HG03108 (cell line): ENCODE results near the gene UNC5B.
"Not testable (repeated sequence)": the region's sequence is repeated elsewhere in the genome, so short reads cannot be mapped to it uniquely, and the experiment has no call there.

Experiments used
- ATAC-seq: cut with Tn5 transposase; IDR thresholded peaks from one replicate; pipeline ENCODE4 v1.9.1; 2021; ENCODE audit warnings: moderate library complexity; ENCODE audit not compliant: unreplicated experiment

Gene UNC5B

DNA sequence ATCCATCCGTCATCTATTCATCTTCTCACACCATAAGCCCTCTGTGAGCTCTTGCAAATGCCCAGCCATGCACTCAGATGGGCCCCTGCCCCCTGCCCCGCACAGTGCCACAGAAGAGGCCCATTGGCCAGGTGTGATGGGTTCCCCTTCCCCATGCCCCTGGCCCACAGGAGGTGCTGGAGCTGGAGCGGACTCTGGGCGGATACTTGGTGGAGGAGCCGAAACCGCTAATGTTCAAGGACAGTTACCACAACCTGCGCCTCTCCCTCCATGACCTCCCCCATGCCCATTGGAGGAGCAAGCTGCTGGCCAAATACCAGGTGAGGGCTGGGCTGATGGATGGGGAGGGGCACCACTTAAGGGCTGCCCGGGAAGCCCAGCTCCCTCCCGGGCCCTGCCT lies 83.3 kb downstream of the UNC5B start:
- ATAC-seq, result no peak

DNA sequence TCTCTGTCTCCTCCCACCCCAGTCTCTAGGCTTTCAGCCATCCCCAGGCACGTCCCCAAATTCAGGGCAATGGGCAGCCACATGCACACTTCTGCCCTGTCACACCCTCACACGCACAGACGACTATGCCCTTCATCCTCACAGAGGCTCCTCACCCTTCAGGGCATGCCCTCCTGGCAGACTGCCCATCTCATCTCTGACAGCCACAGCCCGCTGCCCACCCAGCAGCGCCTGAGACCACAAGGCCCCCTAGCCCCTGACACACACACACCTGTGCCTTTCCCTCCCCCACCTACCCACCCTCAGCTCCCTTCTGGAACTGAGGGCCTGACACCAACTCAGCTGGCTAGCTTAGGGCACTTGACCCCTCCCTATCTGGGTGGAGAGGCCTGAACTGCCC lies 83.7 kb downstream of the UNC5B start:
- ATAC-seq, result no peak

DNA sequence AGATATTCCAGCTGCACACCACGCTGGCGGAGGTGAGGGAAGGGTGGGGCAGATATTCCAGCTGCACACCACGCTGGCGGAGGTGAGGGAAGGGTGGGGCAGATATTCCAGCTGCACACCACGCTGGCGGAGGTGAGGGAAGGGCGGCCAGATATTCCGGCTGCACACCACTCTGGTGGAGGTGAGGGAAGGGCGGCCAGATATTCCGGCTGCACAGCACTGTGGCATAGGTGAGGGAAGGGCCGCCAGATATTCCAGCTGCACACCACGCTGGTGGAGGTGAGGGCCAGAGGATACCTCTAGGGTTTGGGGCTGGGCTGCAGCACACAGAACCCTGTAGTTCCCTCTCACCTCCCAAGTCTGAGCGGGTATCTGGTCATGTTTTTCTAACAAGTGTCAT lies 84.4 kb downstream of the UNC5B start:
- ATAC-seq, result not testable (repeated sequence)

DNA sequence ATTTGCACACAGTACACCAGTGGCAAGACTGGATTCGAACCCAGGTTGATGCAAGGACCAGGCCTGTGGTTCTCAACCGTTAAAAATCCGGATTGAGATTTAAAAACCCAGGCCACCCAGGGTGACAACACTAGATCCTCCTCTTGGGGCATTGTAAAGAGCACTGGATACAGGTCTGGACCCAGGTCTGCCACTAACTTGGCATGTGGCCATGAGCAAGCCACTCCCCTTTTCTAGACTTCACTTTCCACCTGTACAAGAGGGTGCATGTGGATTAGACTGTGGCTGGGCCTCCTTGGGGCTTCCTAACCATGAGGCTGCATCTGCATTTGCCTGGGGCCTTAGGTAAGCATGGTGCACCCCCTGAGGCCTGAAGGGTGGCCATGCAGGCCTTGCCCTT lies 85.0 kb downstream of the UNC5B start:
- no peak for ATAC-seq

DNA sequence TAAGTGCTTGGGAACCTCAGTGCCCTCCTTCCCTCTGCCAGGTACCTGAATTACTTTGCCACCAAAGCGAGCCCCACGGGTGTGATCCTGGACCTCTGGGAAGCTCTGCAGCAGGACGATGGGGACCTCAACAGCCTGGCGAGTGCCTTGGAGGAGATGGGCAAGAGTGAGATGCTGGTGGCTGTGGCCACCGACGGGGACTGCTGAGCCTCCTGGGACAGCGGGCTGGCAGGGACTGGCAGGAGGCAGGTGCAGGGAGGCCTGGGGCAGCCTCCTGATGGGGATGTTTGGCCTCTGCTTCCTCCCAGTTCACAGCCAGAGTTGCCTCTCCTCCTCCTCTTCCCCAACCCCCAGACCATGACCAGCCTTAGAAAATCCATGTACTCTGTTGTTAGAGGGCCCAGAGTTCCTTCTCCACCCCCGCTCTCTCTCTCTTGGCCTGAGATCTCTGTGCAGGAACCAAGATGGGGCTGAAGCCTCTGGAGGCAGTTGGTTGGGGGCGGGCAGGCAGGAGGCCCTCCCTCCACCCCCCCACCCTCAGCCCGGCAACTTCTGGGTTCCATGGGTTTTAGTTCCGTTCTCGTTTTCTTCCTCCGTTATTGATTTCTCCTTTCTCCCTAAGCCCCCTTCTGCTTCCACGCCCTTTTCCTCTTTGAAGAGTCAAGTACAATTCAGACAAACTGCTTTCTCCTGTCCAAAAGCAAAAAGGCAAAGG lies 86.9 kb downstream of the UNC5B start:
- no peak for ATAC-seq

DNA sequence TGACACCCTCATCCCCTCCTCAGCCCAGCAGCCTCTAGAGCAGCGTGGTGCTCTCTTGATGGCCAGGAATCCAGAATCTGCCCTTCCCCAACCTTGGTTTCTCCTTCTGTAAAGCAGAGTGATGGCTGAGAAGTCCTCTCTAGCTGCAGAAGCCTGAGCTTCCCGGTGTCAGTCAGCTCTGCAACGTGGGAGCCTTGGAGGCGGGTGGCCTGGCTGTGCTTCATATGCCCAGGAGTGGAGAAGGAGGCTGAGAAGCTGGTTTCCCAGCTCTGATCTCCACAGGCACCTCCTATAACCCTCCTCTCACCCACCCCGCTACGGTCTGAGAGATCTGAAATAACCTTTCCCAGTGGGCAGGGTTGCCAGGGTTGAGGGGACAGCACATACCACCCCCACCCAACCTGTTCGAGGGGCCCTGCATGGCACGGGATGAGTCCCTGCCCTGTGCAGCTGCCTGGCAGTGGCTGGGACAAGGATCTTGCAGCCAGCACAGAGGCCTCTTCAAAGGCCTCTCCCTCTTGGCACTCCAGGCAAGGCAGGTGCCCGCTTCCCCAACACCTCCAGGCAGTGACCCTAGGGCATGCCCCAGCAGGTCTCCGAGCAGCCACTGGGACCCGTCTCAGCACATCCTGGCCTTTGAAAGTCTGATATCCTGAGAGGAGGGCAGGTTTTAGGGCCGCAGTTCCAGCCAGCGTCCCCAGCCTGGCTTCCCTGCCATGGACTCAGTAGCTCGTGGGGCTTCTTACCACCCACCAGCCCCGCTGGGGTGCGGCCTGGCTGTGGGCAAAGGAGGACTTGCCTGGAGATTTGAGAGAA lies 88.4 kb downstream of the UNC5B start:
- ATAC-seq, result no peak

DNA sequence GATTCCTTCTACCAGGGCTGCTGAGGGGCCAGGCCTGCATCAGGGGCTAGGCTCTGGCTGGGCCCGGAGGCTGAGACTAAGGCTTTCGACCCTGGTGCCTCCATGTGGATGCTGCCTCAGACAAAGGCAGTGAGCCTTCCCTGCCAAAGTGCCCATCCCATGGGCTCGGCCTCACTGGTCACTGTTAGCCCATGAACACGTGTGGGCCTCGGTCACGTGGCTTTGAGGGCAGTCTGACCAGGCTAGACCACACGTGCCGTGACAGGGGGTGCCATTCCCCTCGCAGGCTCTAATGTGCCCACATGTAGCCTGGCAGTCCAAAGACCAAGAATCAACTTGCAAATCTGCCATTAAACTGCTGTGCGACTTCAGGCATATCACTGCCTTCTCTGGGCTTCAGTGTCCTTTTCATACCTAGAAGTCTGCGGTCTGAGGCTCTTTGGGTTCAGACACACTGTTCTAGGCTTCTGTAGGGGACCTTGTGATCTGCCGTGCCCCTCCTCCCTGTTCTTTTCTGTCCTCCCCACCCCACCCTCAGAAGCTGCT lies 89.1 kb downstream of the UNC5B start:
- ATAC-seq, result no peak

DNA sequence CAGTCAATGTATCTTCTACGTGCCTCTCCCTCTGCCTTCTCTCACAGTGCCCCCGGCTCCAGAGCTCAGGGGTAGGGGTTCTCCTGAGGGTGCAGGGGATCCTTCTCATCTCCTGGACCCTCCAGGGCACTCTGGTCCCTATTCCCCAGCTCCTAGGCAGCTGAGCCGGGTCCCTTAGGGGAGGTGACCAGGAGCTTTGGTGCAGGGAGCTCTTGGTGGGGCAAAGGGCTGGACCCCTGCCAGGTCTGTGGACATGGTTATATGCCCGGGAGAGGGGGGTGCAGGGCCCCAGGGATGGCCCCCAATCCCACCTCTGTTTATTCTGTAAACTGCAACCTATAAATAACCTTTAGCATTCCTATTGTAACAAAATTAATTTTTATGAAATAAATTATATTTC lies 90.1 kb downstream of the UNC5B start:
- ATAC-seq, result no peak

DNA sequence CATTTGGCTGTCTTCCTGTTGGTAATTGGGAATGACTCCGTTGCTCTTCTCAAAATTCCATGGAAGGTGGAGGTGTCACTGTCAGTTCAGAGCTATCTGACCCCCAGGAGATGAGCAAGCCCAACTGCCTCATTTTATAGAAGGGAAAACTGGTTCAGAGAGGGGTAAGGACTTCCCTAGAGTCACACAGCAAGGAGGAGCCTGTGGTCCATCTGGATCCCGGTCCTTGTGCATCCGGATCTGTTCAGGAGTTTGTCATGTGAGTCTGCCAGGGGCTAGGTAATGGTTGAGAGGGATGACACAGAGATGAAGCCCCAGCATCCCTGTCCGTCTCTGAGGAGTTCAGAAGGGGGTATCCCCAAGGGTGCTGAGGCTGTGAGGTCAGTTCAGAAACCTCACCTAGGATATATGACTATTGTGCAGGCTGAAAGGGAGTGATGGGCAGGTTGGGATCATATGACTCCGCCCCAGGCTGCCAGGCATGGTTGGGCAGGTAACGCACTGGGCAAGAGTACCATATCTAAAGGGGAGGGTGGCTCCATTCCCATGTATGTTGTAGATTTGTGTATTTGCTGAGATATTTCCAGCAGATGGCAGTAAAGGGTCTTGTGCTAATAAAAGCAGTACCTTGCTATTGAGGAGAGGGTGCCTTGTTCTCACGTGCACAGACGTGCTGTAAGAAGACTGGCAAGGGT lies 90.7 kb downstream of the UNC5B start:
- no peak for ATAC-seq

DNA sequence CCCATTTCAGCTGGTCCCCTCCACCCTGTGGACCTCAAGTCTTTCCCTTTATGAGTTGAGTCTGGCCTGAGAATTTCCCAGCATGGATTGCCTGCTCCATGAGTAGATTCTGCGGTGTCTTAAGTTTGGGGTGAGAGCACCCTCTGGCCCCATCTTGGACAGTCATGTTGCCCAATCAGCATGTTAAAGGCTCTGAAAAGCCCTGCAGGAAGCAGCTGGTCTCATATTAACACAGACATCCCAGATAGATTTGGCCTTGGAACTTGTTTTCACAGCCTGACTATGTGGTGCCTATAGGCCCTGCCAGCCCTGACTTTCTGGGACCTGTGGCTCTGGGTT lies 91.2 kb downstream of the UNC5B start:
- ATAC-seq, result no peak

DNA sequence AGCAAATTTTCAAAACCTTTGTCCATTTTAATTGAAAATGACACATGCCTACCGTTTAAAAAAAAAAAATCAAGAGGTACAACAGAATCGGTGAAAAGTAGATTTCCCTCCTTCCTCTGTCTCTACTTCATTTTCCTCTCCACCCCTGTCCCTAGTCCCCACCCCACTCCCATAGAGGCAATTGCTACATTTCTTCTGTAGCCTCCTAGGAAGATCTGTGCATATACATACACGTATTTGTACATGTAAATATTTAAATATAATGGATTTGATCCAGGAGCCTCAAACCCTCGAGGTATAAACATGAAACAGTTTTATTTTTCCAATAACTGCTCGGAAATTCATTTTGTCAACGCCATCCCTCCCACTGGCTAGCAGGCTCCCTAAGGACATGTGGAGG lies 92.5 kb downstream of the UNC5B start:
- ATAC-seq, result no peak

DNA sequence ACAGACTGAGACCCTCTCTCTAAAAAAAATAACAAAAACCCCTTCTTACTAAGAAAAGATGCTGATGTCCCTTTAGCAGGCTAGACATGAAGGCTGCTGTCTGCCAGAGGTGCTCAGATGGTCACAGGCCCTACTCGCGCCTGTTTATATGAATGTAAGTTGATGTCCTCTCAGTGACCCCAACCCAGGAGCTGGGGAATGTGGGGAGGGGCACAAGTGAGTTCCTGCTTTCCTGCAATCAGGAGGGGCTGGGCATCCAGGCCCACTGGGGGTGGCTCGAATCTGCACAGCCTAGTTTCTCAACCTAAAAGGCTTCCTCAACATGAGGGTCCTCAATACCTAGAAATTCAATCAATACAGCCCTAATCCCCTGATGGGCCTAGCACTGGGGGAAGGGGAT lies 94.6 kb downstream of the UNC5B start:
- ATAC-seq, result no peak

DNA sequence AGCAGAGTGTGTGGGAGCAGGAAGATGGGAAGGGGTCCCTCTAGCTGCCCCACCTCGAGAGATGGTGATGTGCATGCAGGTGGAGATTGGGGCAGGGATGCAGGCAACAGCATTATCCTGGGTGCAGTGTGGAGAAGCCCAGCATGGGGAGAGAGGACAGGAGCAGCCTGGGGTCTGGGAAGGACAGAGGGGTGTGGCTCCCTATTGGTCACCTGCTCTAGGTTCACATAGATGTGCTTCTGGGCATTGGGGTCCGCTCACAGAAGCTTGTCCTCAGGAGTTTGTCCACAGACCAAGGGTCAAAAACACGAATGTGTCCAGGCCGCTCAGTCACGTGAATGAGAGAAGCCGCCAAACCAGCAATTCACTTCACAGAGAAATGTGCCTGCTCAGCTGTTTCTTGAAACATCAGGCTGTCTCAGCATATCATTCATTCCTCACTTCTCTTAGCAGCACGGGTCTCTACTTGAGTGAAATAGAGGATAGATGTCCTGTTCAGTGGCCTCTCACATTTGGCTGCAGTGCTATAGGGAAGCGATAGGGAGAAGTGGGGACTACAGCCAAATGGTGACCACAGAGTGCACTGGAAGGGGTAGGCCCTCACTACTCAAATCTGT lies 95.2 kb downstream of the UNC5B start:
- ATAC-seq, result no peak

DNA sequence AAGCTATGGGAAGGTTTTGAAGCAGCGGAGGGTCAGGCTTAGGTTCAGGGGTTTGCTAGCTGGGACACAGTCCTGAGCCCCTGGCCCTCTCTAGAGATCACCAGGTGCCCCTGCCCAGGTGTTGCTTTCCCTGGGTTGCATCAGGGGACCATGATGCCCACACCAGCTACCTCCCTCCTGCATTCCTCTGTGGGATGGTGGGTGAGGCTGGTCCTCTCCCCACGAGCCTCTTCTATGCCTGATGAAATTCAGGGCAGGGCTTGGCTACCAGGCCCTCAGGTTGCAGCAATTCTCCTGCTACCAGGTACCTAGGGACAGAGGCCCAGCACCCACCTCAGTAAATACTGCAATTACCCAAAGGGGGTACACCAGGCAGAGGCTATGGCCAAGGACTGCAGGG lies 95.9 kb downstream of the UNC5B start:
- no peak for ATAC-seq

DNA sequence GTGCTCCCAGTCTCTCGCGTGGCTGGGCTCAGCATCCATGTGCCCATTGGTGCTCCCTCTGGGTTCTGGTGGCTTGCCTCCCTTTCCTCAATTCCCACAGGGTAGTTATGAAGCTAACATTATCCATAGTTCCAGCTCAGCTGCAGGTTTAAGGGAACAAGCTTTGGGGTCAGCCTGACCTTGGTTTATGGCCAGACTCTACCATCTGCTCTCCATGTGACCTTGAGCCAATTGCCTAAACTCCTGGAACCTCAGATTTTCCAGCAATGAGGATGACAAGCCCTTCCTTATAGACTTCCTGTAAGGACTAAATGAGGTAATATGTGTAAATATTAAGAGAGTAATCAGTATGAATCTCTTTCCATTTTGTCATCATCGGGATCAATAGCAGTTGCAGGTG lies 96.6 kb downstream of the UNC5B start:
- no peak for ATAC-seq

DNA sequence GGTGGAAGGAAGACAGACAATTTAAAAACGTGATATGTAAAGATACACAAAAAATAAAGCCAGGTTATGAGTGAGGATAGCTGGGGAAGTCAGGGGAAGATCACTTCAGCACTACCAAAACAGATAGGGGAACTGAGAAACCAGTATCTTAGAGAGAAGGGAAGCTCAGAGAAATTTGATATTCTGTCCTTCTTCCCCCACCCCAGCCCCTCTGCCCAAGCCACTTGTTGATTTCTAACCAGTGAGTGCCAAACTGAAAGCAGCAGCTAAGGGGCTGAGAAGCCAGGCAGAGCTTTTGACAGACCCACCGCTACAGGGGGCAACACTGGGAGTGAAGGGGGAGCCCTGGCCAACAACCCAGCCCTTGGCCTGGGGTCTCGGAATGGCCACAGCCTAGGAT lies 97.5 kb downstream of the UNC5B start:
- ATAC-seq, result no peak

DNA sequence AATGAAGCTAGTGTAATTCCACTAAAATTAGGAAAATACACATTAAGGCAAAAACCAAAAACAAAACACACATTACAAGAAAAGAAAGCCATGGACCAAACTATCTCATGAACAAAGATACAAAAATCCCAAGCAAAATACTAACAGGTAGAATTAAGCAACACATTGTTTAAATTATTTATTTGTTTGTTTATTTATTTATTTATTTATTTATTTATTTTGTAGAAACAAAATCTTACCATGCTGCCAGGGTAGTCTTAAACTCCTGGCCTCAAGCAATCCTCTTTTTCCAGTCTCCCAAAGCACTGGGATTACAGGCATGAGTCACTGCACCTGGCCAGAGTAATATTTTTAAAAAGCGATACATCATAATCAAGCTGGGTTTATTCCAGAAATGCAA lies 99.8 kb downstream of the UNC5B start:
- no peak for ATAC-seq

DNA sequence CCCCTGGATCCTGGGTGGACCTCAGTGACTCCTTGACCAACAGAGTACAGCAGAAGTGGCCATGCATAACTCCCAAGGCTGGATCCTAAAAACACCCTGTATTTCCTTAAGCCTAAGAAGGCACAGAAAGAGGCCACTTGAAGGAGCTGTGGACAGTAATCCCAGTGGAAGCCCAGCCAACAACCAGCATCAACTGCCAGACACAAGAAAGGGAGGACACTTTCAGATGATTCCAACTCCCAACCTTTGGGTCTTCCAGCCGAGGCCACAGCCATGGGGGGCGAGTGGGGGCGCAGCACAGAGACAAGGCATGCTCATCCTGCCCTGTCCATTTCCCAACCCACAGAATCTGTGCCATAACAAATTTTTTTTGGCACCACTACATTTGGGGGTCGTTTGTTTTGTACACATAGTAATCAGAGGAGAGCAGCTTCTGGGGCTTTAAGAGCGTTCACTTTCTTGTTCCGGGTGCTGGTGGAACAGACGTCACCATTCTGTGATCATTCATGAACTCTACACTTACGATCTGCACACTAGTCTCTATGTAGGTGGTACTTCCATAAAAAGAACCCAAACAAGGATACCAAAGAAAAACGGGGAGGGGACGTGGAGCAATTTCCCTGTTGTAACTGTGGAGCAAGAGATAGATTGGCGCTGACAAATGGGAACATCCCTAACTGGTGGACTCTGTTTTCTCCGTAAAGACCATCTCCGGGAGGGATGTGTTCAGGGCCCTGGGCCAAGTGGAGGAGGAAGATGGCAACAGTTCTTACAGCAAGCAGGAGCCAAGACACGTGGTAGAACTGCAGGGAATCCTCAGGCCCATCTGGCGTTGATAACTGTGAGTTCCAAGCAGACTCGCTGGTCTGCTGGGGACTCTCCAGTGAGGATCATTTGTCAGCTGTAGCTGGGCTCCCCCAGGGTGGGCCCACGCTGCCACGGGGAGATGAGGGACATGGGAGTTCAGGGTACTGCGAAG lies 100.7 kb downstream of the UNC5B start:
- ATAC-seq, result no peak

DNA sequence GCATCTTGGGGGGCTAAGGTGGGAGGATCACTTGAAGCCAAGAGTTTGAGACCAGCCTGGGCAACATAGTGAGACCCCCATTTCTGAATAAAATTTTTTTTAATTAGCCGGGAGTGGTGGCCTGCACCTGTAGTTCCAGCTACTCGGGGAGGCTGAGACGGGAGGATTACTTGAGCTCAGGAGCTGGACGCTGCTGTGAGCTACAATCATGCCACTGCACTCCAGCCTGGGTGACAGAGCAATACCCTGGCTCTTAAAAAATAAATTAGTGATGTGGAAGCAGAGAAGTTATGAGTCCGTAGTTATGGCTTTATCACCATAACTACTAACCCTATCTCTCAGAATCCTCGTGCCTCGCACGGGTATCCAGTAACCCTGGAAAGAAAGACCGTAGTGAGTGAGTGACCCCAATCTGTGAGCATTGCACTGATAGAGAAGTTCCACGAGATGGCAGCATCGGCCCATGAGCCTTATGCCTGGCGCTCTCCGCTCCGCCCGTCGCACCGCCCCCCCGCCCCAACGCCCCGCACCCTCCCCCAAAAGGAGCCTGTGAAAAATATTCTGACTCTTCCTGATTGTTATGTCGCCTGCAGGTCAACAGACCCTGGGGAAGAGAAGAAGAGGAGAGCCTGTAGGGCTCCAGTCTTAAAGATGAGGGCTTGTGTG lies 101.8 kb downstream of the UNC5B start:
- ATAC-seq, result no peak
